Fibroblast of upper back skin (primary cell): Measurements from ENCODE around the gene RFPL2.

ENCODE experiments used
- DNase-seq: peaks from one replicate; pipeline ENCODE4 v3.0.0-alpha.2; 2013

RFPL2 gene

DNA sequence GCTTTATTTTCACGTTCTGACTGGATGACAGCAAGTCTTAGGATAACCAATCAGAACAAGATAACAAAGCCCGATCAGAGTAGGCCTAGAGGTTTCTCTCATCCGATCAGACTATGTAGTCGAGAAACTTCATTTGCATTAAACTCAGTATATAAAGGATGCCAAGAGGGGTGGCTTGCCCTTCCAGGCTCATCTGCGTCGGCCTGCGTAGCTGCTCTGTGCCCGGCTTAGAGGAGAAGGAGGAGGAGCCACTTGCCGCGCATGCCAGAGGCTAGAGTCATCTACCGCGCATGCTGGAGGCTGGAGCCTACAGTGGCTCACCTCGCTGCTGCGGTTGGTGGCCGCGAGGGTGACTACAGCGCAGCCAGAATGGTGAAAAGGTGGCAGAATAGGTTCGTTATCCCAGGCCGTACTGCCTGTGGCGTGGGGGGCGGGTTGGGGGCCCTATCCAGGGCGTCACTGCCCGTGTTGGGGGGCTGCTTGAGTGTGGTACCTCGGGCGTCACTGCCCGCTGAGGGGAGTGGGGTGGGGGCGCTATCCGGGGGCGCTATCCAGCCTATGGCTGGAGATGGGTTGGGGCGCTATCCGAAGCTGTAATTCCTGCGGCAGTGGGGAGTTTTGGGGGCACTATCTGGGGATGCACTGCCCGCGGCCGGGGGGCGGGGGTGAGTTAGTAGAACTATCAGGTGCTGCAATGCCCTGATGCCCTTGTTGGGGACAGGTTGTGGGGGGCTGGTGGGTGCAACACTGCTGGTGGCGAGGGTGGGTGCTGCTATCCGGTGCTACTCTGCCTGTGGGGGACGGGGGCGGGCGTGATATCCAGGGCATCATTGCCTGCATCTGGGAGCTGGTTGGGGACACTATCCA lies at the start of gene RFPL2:
TSS of gene RFPL2 (minus strand) at position 218 of the 867 bp plus-strand sequence. CDS start 2,622 bp downstream, outside the sequence.
- peak; percentile 38 for DNase-seq

DNA sequence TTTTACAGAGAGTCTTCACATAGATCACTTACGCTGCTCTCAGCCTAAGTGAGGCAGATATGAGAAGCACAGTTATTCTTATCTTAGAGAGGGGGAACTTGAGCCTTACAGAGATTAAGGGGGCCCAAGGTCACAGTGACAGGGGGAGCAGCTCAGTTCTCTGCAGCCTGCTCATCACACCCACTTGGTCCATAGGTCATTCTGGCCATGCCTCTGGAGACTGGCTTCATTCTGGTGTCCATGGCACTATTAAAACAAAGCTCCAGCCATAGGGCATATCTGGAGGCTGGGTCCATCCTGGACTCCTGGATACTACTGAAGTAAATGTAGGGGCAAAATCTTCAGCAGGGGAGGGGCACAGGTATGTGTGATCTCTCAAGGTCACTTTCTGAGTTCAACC lies 44.4 kb upstream of the RFPL2 start:
- no peak for DNase-seq

DNA sequence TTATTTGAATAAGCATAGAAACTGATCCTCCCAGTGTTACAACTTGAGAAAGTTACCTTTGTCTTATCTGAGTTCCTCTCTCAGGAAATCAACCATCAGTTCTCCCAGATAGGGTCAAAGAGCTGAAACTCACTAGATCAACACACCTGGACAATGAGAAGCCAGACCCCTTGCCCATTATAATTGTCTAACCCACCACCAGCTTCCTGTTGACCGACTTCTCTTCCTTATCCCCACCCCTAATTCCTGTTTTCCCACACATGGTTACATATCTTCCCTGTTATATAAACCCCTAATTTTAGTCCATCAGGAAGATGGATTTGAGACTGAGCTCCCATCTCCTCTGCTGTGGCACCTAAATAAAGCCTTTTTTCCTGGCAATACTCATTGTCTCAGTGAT lies 43.4 kb upstream of the RFPL2 start:
- DNase-seq = no peak

DNA sequence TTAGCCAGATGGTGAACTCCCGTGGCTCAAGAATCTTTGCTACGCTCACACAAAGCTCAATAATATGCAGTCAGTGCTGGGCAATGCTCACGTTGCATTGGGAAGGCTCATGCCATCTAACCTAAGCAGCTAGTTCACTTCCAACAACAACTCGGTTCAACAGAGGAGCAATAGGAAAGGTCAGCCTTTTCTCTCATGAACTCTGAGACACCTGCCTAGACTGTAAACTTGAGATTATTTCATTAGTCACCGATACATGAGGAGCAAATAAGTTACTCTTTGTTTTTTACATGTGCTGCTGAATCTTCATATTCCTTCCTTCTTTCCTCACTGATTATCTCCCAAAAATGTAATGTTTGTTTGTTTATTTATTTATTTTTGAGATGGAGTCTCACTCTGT lies 41.3 kb upstream of the RFPL2 start:
- no peak for DNase-seq

- DNase-seq = no peak
Measured at GRCh38 chr22:32245042-32245441, 40.2 kb upstream of the RFPL2 start.

GRCh38 chr22:32244547-32244946 lies 39.7 kb upstream of the RFPL2 start:
- no peak for DNase-seq

- no peak for DNase-seq
Measured at GRCh38 chr22:32240461-32240860, 35.6 kb upstream of the RFPL2 start.

- no peak for DNase-seq
Measured at GRCh38 chr22:32237906-32238305, 33.0 kb upstream of the RFPL2 start.

GRCh38 chr22:32236970-32237369 lies 32.1 kb upstream of the RFPL2 start:
- DNase-seq = no peak

GRCh38 chr22:32233091-32233490 lies 28.2 kb upstream of the RFPL2 start:
- no peak for DNase-seq

- DNase-seq = no peak
Measured at GRCh38 chr22:32232191-32232830, 27.4 kb upstream of the RFPL2 start.

DNA sequence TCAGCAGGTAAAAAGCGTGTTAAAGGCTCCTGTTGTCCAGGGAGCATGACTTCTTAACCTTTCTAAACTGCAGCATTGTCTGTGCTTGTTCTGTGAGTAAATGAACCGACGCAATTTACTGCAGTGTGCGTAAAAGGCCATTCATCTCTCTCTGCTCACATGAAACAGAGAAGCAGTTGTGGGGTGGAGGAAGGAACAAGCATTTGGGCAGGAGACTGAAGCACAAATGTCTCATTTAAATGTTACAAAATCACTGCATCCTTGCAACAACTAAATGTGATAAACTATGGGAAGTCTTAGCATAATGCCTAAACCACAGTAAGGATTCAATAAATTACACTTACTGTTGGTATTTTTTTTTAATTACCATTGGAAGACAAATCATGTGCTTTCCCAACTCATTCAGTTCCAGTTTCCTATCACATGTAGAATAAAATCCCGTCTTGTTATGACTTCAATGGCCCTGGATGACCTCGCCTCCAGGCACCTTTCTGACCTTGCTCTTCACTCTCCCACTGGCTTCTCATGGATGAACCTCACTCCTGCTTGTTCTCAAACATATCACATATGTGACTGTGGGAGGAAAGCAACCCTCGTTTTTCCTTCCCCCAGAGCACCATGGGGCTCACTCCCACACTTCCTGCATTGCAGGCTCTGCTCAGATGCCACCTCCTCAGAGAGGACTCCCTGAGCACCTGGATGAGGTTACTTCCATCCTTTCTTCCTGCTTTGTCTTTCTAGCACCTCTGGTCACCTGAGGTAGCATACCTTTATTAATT lies 21.6 kb upstream of the RFPL2 start:
- DNase-seq = no peak

DNA sequence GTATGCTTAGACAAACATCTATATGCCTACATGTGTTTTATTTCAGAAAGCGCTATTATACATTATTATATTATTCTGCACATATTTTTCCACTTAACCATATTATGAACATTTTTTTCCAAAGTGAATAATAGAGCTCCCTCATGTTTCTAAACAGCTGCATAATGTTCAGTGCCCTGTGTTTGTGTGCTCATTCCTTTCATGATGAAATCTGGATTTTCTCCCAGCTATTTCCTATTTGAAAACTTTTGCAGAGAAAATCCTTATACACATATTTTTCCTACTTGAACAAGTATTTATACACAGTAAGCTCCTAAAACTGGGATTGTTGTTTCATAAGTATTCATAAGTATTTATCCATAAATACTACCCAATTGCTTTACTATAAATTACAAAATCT lies 18.1 kb upstream of the RFPL2 start:
- DNase-seq = peak; percentile 2

GRCh38 chr22:32219026-32219425 lies 14.2 kb upstream of the RFPL2 start:
- no peak for DNase-seq

GRCh38 chr22:32218470-32218869 lies 13.6 kb upstream of the RFPL2 start:
- no peak for DNase-seq

GRCh38 chr22:32217465-32217864 lies 12.6 kb upstream of the RFPL2 start:
- no peak for DNase-seq

DNA sequence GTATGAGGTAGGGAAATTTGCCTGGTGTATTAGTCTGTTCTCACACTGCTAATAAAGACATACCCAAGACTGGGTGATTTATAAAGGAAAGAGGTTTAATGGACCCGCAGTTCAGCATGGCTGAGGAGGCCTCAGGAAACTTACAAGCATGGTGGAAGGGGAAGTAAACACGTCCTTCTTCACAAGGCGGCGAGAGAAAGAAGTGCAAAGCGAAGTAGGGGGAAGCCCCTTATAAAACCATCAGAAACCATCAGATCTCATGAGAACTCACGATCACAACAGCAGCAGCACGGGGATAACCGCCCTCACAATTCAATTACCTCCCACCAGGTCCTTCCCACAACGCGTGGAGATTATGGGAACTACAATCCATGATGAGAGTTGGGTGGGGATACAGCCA lies 12.0 kb upstream of the RFPL2 start:
- DNase-seq = no peak

GRCh38 chr22:32211011-32211410 lies 6.1 kb upstream of the RFPL2 start:
- DNase-seq = no peak

GRCh38 chr22:32208681-32209080 lies 3.8 kb upstream of the RFPL2 start:
- DNase-seq = no peak

GRCh38 chr22:32207971-32208480 lies 3.2 kb upstream of the RFPL2 start:
- DNase-seq = no peak

- DNase-seq = no peak
Measured at GRCh38 chr22:32206774-32207758, 2.2 kb upstream of the RFPL2 start.
